ENCODE data around the gene NPAS3.

Gene NPAS3

GRCh38 chr14:33249233-33249820, 310.6 kb downstream of the NPAS3 start:
- no peak for TF ChIP-seq FOXP2 (optimal IDR thresholded peaks at IDR 0.05; ENCODE audit: borderline replicate concordance, extremely low read depth, extremely low read length, insufficient read depth)

GRCh38 chr14:33250963-33251362, 312.3 kb downstream of the NPAS3 start:
- TF ChIP-seq SIN3A (IDR thresholded peaks at IDR 0.05; ENCODE audit: borderline replicate concordance, insufficient read depth, low read length) (no peak), FOXP2 (optimal IDR thresholded peaks at IDR 0.05; ENCODE audit: borderline replicate concordance, extremely low read depth, extremely low read length, insufficient read depth) (no peak), POLR2AphosphoS5 (IDR thresholded peaks at IDR 0.05; ENCODE audit: low read depth, low read length) (no peak), REST (IDR thresholded peaks at IDR 0.05; ENCODE audit: insufficient read depth in 1 of 2, low read depth in 2 of 2, low read length in 2 of 2) (no peak), TAF1 (IDR thresholded peaks at IDR 0.05; ENCODE audit: borderline replicate concordance, insufficient read depth, low read length) (no peak)

- TF ChIP-seq TAF1 (IDR thresholded peaks at IDR 0.05; ENCODE audit: borderline replicate concordance, insufficient read depth, low read length): no peak
- TF ChIP-seq POLR2AphosphoS5 (IDR thresholded peaks at IDR 0.05; ENCODE audit: low read depth, low read length): no peak
- no peak for TF ChIP-seq REST (IDR thresholded peaks at IDR 0.05; ENCODE audit: insufficient read depth in 1 of 2, low read depth in 2 of 2, low read length in 2 of 2)
- no peak for TF ChIP-seq SIN3A (IDR thresholded peaks at IDR 0.05; ENCODE audit: borderline replicate concordance, insufficient read depth, low read length)
- TF ChIP-seq FOXP2 (optimal IDR thresholded peaks at IDR 0.05; ENCODE audit: borderline replicate concordance, extremely low read depth, extremely low read length, insufficient read depth): no peak
Measured at GRCh38 chr14:33254342-33254741, 315.7 kb downstream of the NPAS3 start.

GRCh38 chr14:33254861-33255395, 316.2 kb downstream of the NPAS3 start:
- no peak for TF ChIP-seq TAF1 (IDR thresholded peaks at IDR 0.05; ENCODE audit: borderline replicate concordance, insufficient read depth, low read length)
- no peak for TF ChIP-seq SIN3A (IDR thresholded peaks at IDR 0.05; ENCODE audit: borderline replicate concordance, insufficient read depth, low read length)
- TF ChIP-seq POLR2AphosphoS5 (IDR thresholded peaks at IDR 0.05; ENCODE audit: low read depth, low read length): no peak
- TF ChIP-seq REST (IDR thresholded peaks at IDR 0.05; ENCODE audit: insufficient read depth in 1 of 2, low read depth in 2 of 2, low read length in 2 of 2): no peak
- no peak for TF ChIP-seq FOXP2 (optimal IDR thresholded peaks at IDR 0.05; ENCODE audit: borderline replicate concordance, extremely low read depth, extremely low read length, insufficient read depth)

- TF ChIP-seq TAF1 (IDR thresholded peaks at IDR 0.05; ENCODE audit: borderline replicate concordance, insufficient read depth, low read length) (no peak), FOXP2 (optimal IDR thresholded peaks at IDR 0.05; ENCODE audit: borderline replicate concordance, extremely low read depth, extremely low read length, insufficient read depth) (no peak), REST (IDR thresholded peaks at IDR 0.05; ENCODE audit: insufficient read depth in 1 of 2, low read depth in 2 of 2, low read length in 2 of 2) (no peak), POLR2AphosphoS5 (IDR thresholded peaks at IDR 0.05; ENCODE audit: low read depth, low read length) (no peak), SIN3A (IDR thresholded peaks at IDR 0.05; ENCODE audit: borderline replicate concordance, insufficient read depth, low read length) (no peak)
Measured at GRCh38 chr14:33257796-33258195, 319.1 kb downstream of the NPAS3 start.

All from PFSK-1 (cell line).